Measurements from ENCODE around the gene RTEL1. TPM values are rescaled to one million over a fixed set of nuclear protein-coding genes. Genes with fewer than 3 reads are reported as not detected.
"Not testable (repeated sequence)": the region's sequence is repeated elsewhere in the genome, so short reads cannot be mapped to it uniquely, and the experiment has no call there.

Gene RTEL1
- total RNA-seq, 2 donors from 2014 or later = 45.7 to 51.4 TPM

GRCh38 chr20:63641146-63641791 is 16.8 kb upstream of the RTEL1 start:
- H3K27ac Mint-ChIP-seq = no peak overlapping the region
- H3K36me3 Mint-ChIP-seq = peaks cover 5% of the 10 kb centered on the region in 2 donors
- ATAC-seq = peak; percentile 39 to 42
- no peaks in the 10 kb centered on the region for H3K9me3 Mint-ChIP-seq
- peak in 1 of 2 donors; percentile 44 for DNase-seq (ENCODE audit: low spot score in 2 of 2)

DNA sequence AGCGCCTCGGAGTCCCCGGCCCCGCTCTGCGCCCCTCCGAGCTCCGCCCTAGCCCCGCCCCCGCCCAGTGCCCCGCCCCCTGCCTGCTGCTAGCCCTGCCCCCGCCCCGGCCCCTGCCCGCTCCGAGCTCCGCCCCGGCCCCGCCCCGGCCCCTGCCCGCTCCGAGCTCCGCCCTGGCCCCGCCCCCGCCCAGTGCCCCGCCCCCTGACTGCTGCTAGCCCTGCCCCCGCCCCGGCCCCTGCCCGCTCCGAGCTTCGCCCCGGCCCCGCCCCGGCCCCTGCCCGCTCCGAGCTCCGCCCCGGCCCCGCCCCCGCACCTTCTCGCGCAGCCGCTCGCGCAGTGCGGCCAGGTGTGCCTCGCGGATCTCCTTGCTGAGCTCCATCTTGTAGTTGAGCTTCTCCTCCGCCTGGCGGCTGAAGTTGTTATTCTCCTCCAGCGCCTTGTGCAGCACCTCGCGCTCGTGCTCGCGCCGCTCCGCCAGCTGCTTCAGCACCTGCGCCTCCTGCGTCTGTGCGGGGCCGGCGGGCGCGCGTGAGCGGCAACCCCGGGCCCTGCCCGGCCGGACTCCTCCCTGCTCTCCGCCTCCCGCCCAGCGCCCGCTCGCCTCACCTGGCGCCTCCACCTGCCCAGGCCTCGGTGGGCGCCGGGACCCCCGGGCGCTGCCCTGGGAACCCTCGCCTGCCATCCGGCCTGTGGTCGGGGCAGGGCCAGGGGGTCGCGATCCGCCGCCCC is 16.2 kb upstream of the RTEL1 start:
- peaks cover 5% of the 10 kb centered on the region in 2 donors for H3K36me3 Mint-ChIP-seq
- DNase-seq (ENCODE audit: low spot score in 2 of 2) = peak; percentile 94 to 97
- peak; percentile 65 to 79 for ATAC-seq
- no peaks in the 10 kb centered on the region for H3K9me3 Mint-ChIP-seq
- H3K27ac Mint-ChIP-seq = peak overlapping the region in 1 of 2 donors; percentile 92

DNA sequence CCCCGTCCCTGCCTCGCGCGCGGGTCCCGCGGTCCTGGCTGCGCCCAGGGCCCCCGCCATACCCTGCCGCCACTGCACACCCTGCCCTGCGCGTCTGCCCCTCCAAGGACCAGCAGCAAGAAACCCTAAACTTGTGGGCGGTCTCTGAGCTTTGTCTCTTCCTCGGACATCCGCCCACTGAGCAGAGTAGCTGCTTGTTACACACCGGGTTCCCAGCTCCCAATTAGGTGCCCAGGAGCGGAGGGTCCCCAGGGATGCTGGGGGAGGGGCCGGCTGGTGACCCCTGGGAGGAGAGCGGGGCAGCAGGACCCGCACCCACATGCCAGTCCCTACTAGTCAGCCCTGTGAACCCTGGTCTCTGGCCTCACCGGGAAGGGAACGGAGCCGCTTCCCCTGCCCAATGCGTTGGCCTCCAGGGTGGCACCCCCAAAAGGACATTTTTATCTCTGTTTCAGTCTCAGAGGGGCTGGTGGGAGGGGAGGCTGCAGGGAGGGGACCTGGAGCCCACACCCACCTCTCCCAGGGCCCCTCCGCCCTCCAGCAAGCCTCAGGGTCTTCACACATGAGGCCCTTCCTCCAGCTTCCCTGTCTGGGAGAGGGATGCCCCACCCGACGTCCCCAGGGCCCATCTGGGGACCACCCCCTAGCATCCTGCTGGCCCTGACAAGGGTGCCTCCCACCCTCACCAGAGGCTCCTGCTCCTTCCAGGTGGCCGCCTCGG is 15.4 kb upstream of the RTEL1 start:
- Mint-ChIP-seq H3K27ac (peak overlapping the region; percentile 44 to 53), H3K36me3 (peaks cover 5% of the 10 kb centered on the region in 2 donors), H3K9me3 (no peaks in the 10 kb centered on the region)
- ATAC-seq (no peak), DNase-seq (ENCODE audit: low spot score in 2 of 2) (no peak)

DNA sequence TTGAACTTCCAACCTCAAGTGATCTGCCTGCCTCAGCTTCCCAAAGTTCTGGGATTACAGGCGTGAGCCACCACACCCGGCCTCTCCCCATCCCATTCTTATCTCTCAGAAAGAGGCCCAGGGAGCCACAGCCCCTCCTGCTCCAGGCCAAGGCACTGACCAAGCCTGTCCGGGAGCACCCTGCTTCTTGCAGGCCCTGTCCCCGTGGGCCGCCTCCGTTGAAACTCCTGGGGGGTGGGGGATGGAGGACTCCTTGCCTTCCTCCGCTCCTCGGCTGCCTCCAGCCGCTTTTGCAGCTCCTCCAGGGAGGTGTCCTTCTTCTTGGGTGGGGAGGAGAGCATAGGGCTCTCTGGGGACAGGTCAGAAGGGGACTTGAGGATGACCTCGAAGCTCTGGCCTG is 14.6 kb upstream of the RTEL1 start:
- no peak for DNase-seq (ENCODE audit: low spot score in 2 of 2)
- no peak for ATAC-seq
- Mint-ChIP-seq H3K27ac (peak overlapping the region in 1 of 2 donors; percentile 53), H3K9me3 (no peaks in the 10 kb centered on the region), H3K36me3 (peaks cover 0 to 5% of the 10 kb centered on the region in 2 donors)

DNA sequence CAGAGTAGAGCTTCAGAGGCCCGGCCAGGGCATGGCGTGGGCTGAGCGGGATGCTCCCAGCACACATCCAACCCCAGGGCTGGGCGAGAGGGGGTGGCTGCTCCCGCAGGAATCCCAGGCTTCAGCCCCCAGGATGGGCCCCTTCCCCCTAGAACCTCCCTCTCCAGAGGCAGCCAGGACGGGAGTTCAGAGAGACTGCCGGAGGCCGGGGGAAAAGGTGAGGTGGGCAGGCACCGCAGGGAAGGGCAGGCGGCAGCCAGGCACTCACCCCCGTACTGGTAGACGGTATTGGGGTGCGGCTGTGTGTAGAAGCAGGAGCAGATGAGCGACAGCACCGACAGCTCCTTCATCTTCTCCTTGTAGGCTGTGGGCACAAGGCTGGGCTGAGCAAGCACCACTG is 14.2 kb upstream of the RTEL1 start:
- ATAC-seq (no peak), DNase-seq (ENCODE audit: low spot score in 2 of 2) (no peak)
- Mint-ChIP-seq H3K9me3 (no peaks in the 10 kb centered on the region), H3K36me3 (peaks cover 0 to 5% of the 10 kb centered on the region in 2 donors), H3K27ac (no peak overlapping the region)

- Mint-ChIP-seq H3K36me3 (no peaks in the 10 kb centered on the region), H3K9me3 (no peaks in the 10 kb centered on the region), H3K27ac (no peak overlapping the region)
- ATAC-seq (no peak), DNase-seq (ENCODE audit: low spot score in 2 of 2) (no peak)
Observed at GRCh38 chr20:63645218-63645617, 12.9 kb upstream of the RTEL1 start.

- ATAC-seq = no peak
- no peak for DNase-seq (ENCODE audit: low spot score in 2 of 2)
- no peaks in the 10 kb centered on the region for H3K36me3 Mint-ChIP-seq
- no peaks in the 10 kb centered on the region for H3K9me3 Mint-ChIP-seq
- H3K27ac Mint-ChIP-seq = no peak overlapping the region
Observed at GRCh38 chr20:63648190-63648589, 9.9 kb upstream of the RTEL1 start.

DNA sequence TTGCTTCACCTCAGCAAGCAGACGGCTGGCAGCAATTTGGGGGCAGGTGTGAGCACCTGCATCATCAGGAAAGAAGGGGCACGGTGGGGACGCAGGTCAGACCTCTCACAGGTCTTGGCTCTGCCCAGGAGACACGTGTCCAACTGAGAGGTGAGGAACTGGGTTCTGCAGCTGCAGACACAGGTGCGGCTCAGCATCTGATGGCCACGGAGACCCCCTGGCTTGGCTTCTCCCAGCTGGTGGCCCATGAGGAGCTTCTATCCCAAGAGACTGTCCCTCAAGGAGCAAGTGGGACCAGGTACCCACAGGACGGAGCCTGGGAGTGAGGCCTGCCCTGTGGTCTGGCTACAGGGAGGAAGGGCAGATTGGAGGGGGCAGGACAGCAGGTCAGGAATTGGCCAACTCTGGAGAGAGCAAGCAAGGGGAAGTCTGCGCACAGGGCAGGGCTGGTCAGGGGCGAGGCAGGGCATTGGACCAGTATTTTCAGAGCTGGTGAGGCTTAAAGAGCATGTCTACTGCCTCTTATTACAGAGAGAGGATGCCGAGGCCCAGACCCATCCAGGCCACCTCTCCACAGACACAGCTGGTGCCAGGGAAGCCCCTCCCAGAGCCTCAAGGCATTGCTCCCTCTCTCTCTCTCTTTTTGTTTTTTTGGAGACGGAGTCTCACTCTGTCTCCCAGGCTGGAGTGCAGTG is 9.1 kb upstream of the RTEL1 start:
- no peak for ATAC-seq
- Mint-ChIP-seq H3K27ac (no peak overlapping the region), H3K9me3 (no peaks in the 10 kb centered on the region), H3K36me3 (no peaks in the 10 kb centered on the region)
- DNase-seq (ENCODE audit: low spot score in 2 of 2) = no peak

DNA sequence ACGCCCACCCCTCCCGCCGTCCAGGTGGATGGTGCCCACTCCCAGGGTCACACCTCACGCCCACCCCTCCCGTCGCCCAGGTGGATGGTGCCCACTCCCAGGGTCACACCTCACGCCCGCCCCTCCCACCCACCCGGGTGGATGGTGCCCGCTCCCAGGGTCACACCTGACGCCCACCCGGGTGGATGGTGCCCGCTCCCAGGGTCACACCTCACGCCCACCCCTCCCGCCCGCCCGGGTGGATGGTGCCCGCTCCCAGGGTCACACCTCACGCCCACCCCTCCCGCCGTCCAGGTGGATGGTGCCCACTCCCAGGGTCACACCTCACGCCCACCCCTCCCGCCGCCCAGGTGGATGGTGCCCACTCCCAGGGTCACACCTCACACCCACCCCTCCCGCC is 7.6 kb upstream of the RTEL1 start:
- H3K36me3 Mint-ChIP-seq; ATAC-seq; H3K9me3 Mint-ChIP-seq; DNase-seq (ENCODE audit: low spot score in 2 of 2); H3K27ac Mint-ChIP-seq: not testable (repeated sequence)

- Mint-ChIP-seq H3K36me3 (no peaks in the 10 kb centered on the region), H3K9me3 (no peaks in the 10 kb centered on the region), H3K27ac (no peak overlapping the region)
- ATAC-seq = no peak
- DNase-seq (ENCODE audit: low spot score in 2 of 2) = no peak
Observed at GRCh38 chr20:63651942-63652191, 6.2 kb upstream of the RTEL1 start.

- DNase-seq (ENCODE audit: low spot score in 2 of 2) = no peak
- Mint-ChIP-seq H3K36me3 (peaks cover 0 to under 1% of the 10 kb centered on the region in 2 donors), H3K27ac (no peak overlapping the region), H3K9me3 (no peaks in the 10 kb centered on the region)
- ATAC-seq = peak; percentile 3 to 54
Observed at GRCh38 chr20:63652192-63652980, 5.7 kb upstream of the RTEL1 start.

- H3K27ac Mint-ChIP-seq = peak within 1 kb of the TSS in 1 of 2 donors; percentile 81
- H3K36me3 Mint-ChIP-seq = peaks cover 2 to 10% of the 10 kb centered on the region in 2 donors
- ATAC-seq (peak; percentile 50 to 65), DNase-seq (ENCODE audit: low spot score in 2 of 2) (peak; percentile 67 to 82)
- H3K9me3 Mint-ChIP-seq = no peaks in the 10 kb centered on the region
Observed at GRCh38 chr20:63653041-63653973, 4.8 kb upstream of the RTEL1 start, which contains the start of gene STMN3. TSS of gene STMN3 (minus strand) at chr20:63653424. CDS start at chr20:63653345, 79 bp downstream.

DNA sequence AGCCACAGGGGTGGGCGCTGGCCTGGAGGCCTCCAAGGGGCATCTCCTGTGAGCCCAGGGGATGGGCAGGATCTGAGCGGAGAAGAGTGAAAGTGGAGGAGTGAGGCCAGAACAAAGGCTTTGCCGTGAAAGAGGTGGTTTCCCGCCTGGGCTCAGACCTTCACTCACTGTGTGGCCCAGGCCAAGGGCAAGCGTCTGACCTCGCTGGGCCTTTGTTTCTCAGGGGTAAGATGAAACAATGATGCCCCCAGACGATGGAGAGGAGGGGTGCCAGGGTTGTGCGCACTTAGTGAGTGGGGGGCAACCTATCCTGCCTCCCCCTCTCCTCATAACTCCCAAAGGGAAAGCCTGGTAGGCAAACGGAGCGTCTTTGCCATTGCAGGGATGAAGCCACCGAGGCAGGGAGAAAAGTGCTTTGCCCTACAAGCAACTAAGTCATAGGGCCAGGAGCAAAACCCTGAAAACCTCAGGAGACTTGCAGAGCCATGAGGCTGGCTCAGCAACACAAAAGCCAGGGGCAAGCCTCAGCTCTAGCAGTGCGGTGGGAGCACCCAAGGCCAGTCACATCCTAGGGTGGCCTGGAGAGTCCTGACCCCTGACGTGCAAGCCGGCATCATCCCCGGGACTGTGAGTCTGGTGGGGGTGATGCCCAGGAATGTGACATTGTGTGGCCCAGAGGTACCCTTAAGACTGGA is 4.0 kb upstream of the RTEL1 start:
- H3K9me3 Mint-ChIP-seq = no peaks in the 10 kb centered on the region

DNA sequence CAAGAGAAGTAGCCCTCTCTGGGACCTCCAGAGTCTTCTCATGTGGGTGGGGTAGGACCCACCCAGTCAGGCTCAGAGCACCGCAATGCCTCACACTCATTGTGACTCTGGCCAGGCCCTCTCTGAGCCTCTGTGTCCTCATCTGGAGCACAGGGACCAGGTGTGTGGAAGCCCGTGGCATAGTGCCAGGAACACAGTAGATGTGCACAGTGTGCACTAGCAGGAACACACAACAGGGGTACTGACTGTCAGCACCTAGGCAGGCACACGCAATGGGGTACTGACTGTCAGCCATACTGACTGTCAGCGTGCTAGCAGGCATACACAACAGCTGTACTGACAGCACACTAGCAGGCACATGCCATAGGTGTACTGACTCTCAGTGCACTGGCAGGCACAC is 2.9 kb upstream of the RTEL1 start:
- no peak overlapping the region for H3K27ac Mint-ChIP-seq
- DNase-seq (ENCODE audit: low spot score in 2 of 2) = no peak
- H3K36me3 Mint-ChIP-seq = peaks cover 7 to 22% of the 10 kb centered on the region in 2 donors
- ATAC-seq = no peak
- H3K9me3 Mint-ChIP-seq = no peaks in the 10 kb centered on the region

More for the DNA sequence above, 4.0 kb upstream of the RTEL1 start:
- Mint-ChIP-seq H3K27ac (peak overlapping the region in 1 of 2 donors; percentile 81), H3K36me3 (peaks cover 7 to 18% of the 10 kb centered on the region in 2 donors)
- no peak for DNase-seq (ENCODE audit: low spot score in 2 of 2)
- peak in 1 of 2 donors; percentile 48 for ATAC-seq

DNA sequence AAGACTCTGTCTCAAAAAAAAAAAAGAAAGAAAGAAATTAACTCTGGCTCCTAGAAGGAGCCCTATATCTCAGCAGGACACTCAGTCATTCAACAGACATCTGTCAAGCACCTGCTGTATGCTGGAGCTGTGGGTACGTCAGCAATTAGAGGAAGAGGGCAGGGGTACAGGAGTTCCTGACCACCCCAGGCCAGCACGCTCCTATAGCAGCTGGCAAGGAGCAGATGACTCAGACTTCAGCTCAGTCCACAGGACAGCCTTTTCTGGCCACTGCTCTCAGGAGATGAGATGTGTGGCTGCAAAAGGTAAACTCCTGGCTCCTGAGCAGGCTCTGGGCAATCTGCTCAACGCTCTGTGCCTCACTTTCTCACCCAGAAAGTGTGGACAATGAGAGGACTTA is 1.7 kb upstream of the RTEL1 start:
- ATAC-seq (no peak), DNase-seq (ENCODE audit: low spot score in 2 of 2) (no peak)
- Mint-ChIP-seq H3K9me3 (no peaks in the 10 kb centered on the region), H3K27ac (peak overlapping the region in 1 of 2 donors; percentile 93), H3K36me3 (peaks cover 7 to 22% of the 10 kb centered on the region in 2 donors)
